Stimulated activated naive CD8-positive, alpha-beta T cell treated with anti-CD3 and anti-CD28 coated beads, Interleukin-15, amount 100 ng/mL, for 72 hours (primary cell): ENCODE measurements around the gene ARAP1.
A peak's percentile ranks its signal among the peaks of the same experiment; 100 is the strongest.

Experiments
- ATAC-seq: fragments of 150-1000 bp; cut with Tn5 transposase; 2 replicates; pipeline ENCODE4 v1.10.0; 2021; ENCODE audit warnings: mild to moderate bottlenecking, moderate library complexity
- DNase-seq, 2 donors: peaks; one replicate each; pipeline ENCODE4 v3.0.0; 2021 to 2022
- H3K27ac Mint-ChIP-seq, 2 donors: one replicate each; pipeline ENCODE4 v1.8.0; 2022; ENCODE audit warnings: mild to moderate bottlenecking in 2 of 2, mixed read lengths in 2 of 2, moderate library complexity in 2 of 2
- H3K27me3 Mint-ChIP-seq: one replicate; pipeline ENCODE4 v1.8.0; 2022; ENCODE audit warnings: mixed read lengths
- H3K4me1 Mint-ChIP-seq: one replicate; pipeline ENCODE4 v1.8.0; 2022; ENCODE audit warnings: mild to moderate bottlenecking, mixed read lengths
- H3K4me3 Mint-ChIP-seq, 2 donors: one replicate each; pipeline ENCODE4 v1.8.0; 2022; ENCODE audit warnings: mild to moderate bottlenecking in 2 of 2, mixed read lengths in 2 of 2, moderate library complexity in 1 of 2
- H3K9me3 Mint-ChIP-seq, 2 donors: one replicate each; pipeline ENCODE4 v1.8.0; 2022; ENCODE audit warnings: mixed read lengths in 2 of 2

The ARAP1 gene

DNA sequence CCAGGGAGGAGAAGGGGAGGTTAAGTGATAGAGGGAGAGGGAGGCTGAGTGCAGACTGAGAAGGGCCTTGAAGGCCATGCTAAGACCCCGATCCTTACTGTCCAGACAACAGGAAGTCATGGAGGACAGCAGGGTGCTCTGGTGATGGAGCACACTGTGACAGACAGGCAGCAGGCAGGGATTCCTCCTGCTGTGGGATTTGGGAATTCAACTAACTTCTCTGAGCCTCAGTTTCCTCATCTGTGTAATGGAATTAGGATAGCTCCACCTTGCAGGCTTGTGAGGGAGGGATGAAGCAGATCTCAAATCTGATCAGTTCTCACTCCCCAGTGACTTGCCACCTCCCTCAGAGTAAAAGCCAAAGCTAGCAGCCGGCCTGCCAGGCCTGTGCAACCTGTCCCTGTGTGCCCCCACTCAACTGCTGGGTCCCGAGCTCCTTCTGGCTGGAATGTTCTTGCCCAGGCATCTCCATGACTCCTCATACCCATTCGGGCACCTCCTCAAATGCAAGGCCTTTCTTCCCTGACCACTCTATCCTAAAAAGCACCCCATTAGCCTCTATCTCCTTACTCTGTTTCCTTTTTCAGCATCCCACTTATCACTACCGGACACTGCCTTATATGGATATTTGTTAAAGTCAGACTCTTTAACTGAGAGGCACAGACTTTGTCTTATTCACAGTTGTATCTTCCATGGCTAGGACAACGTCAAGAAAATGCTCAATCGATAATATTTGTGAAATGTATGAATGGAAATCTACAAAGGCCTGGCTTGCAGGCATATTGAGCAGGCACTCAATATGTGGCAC lies 9.5 kb downstream of the ARAP1 start:
- Mint-ChIP-seq H3K4me3 (no peak overlapping the region), H3K27ac (peak overlapping the region; percentile 8 to 33), H3K27me3 (no peaks in the 10 kb centered on the region), H3K4me1 (peaks cover 70% of the 10 kb centered on the region), H3K9me3 (no peaks in the 10 kb centered on the region)
- no peak for DNase-seq
- ATAC-seq: no peak

DNA sequence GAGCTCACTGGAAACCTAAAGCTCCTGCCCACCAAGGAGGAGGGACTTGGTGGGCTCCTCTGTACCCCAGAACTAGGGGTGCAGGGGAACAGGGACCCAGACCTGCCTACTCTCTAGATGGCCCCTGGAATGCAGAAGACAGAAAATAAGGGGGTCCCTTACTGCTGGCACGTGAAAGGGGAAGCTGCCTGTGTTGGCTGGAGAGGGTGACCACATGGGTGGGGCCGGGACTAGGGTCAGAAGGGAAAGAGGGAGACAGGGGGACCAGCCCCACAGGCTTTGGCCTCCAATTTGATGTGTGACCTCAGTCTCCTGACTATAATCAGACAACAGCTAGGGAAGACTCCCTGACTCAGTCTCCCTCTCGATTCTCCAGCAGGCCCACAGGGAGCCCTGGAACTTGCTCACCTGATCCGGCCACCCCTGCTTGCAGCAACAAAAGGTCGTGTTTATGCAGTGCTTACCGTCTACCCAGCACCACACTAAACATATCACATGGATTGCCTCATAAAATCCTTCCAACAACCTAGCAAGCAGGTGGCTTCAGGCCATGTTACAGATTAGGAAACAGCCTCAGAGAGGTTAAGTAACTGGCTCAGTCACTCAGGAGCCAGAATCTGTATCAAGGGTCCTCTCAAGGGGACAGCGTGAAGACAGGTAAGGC lies 10.2 kb downstream of the ARAP1 start:
- Mint-ChIP-seq H3K4me1 (peaks cover 78% of the 10 kb centered on the region), H3K4me3 (no peak overlapping the region), H3K27me3 (no peaks in the 10 kb centered on the region), H3K9me3 (no peaks in the 10 kb centered on the region), H3K27ac (peak overlapping the region; percentile 16 to 70)
- ATAC-seq (no peak), DNase-seq (no peak)

DNA sequence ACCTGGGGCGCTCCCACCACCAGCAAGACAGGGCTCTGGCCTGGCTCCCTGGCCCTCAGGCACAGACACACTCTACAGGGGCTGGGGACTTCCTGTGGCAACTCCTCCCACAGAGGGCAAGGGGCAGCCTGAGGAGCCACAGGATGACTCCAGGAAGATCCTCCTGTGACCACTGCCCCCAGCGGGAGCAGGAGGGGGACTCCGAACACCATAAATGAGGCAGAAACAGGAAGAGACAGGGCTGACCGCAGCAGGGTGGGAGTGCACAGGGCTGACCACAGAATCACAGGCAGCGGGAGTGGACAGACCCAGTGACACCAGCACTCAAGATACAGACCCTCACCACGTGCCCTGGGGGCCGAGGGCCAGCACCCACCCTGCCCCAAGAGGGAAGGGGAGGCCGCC lies 10.8 kb downstream of the ARAP1 start:
- Mint-ChIP-seq H3K4me3 (peak overlapping the region; percentile 6 to 61), H3K4me1 (peaks cover 83% of the 10 kb centered on the region), H3K27ac (peak overlapping the region; percentile 59 to 91), H3K27me3 (no peaks in the 10 kb centered on the region), H3K9me3 (no peaks in the 10 kb centered on the region)
- no peak for ATAC-seq
- no peak for DNase-seq

- peak overlapping the region; percentile 77 to 91 for H3K27ac Mint-ChIP-seq
- no peak for DNase-seq
- H3K27me3 Mint-ChIP-seq: no peaks in the 10 kb centered on the region
- H3K4me1 Mint-ChIP-seq: peaks cover 90% of the 10 kb centered on the region
- H3K9me3 Mint-ChIP-seq: no peaks in the 10 kb centered on the region
- peak overlapping the region; percentile 6 to 61 for H3K4me3 Mint-ChIP-seq
- ATAC-seq: no peak
Observed at GRCh38 chr11:72740562-72741428, 11.4 kb downstream of the ARAP1 start.

GRCh38 chr11:72740060-72740424 lies 12.2 kb downstream of the ARAP1 start:
- DNase-seq (no peak), ATAC-seq (no peak)
- Mint-ChIP-seq H3K4me3 (peak overlapping the region in 1 of 2 donors; percentile 22), H3K27ac (peak overlapping the region; percentile 47 to 89), H3K27me3 (no peaks in the 10 kb centered on the region), H3K9me3 (no peaks in the 10 kb centered on the region), H3K4me1 (peaks cover 93% of the 10 kb centered on the region)

GRCh38 chr11:72739240-72740059 lies 12.8 kb downstream of the ARAP1 start:
- ATAC-seq (no peak), DNase-seq (no peak)
- Mint-ChIP-seq H3K9me3 (no peaks in the 10 kb centered on the region), H3K4me1 (peaks cover 90% of the 10 kb centered on the region), H3K27me3 (no peaks in the 10 kb centered on the region), H3K27ac (peak overlapping the region; percentile 47 to 89), H3K4me3 (peak overlapping the region in 1 of 2 donors; percentile 22)

DNA sequence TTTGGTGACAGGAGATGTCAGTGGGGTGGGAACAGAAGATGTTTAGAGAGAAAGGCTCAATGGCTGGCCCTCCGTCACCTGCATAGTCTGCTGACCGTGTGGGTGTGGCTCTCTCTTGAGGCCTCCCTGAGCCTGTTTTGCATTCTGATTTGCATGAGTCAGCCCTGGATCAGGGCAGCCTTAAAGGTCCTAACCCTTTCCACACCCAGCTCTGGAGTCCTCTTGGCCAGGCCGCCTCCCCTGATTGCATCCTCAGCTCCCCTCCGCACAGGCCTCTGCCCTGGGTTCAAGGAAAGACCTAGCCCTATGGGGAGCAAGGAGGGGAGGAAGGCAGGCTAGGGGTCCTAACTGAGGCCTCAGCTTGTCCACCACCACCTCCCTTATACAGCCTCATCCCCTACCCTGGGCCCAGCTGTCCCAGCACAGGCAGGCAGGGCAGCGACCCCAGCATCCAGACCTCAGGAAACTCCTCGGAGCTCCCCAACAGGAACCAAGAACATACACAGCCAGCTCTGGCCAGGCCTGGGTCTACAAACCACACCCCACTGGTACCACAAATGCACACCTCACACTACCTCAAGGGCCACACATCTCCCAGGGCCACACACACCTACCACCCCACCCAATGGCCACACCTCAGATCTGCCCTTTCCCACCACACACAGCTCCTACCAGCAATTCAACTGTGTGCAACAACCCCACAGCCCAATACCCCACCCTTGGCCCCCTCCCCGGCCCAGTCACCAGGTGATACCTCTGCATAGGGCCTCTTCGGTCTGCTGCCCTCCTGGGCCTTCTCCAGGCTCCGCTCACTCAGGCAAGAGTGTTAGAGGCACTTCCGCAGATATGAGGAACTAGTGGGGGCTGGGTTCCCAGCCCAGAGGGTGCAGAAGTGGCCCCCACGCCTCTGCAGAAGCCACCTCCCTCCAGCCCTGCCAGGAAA lies 13.7 kb downstream of the ARAP1 start:
- Mint-ChIP-seq H3K4me1 (peaks cover 80% of the 10 kb centered on the region), H3K27ac (peak overlapping the region; percentile 72 to 97), H3K27me3 (no peaks in the 10 kb centered on the region)

GRCh38 chr11:72737336-72737735 lies 14.9 kb downstream of the ARAP1 start:
- peak overlapping the region; percentile 75 to 78 for H3K4me3 Mint-ChIP-seq
- no peaks in the 10 kb centered on the region for H3K9me3 Mint-ChIP-seq
- no peaks in the 10 kb centered on the region for H3K27me3 Mint-ChIP-seq
- H3K27ac Mint-ChIP-seq: peak overlapping the region; percentile 97 to 98
- H3K4me1 Mint-ChIP-seq: peaks cover 75% of the 10 kb centered on the region
- ATAC-seq: no peak
- no peak for DNase-seq

More for the DNA sequence above, 13.7 kb downstream of the ARAP1 start:
- no peaks in the 10 kb centered on the region for H3K9me3 Mint-ChIP-seq
- peak overlapping the region in 1 of 2 donors; percentile 8 for H3K4me3 Mint-ChIP-seq
- DNase-seq (no peak), ATAC-seq (no peak)

DNA sequence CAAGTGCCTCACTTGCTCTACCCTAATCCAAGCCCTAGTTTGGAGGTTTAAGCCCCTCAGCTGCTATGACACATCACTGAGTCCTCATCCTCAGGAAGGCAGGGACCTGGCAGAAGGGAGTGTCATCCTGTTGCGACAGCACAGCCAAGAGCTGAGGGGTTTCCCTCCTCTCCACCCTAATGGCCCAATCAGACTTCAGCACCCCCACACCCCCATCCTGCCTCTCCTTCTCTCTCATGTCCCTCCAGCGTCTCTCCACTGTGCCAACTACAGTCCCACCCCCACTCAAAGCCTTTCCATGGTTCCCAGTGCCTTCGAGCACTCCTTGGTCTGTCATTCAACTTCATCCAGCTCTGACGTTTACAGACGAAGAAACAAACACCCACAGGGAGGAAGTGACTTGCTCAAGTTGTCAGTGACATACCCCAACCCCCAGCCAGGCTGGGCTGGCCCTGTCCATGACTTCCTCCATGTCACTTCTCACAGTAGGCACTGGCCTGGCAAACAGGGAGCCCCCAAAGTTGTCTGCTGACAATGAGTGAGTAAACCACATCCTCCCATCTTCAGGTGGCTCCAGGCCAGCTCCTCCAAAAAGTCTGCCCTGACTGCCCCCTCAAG lies 15.6 kb downstream of the ARAP1 start:
- Mint-ChIP-seq H3K4me1 (peaks cover 67% of the 10 kb centered on the region), H3K27me3 (no peaks in the 10 kb centered on the region), H3K4me3 (peak overlapping the region; percentile 75 to 78), H3K27ac (peak overlapping the region; percentile 97 to 98), H3K9me3 (no peaks in the 10 kb centered on the region)
- DNase-seq: peak; percentile 59 to 84
- ATAC-seq: peak; percentile 95

DNA sequence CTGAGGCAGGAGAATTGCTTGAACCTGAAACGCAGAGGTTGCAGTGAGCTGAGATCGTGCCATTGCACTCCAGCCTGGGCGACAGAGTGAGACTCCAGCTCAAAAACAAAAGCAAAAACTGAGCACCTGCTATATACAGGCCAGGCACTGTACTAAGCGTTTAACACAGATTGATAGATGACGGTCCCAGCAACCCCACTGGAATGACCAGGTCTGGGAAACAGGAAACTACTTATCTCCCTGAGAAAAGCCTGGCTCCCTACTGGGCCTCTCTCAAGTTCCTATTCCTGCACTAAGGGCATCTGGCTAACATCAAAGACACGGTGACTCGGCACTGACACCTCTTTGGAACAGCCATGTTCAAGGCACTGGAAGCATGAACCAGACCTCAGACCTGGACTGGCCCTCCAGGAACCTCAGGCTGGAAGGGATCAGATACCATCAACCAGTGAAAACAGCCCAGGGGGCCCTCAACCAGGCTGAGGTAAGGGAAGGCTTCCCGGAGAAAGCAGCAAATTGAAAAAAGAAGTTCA lies 16.6 kb downstream of the ARAP1 start:
- DNase-seq: no peak
- ATAC-seq: no peak
- Mint-ChIP-seq H3K27me3 (no peaks in the 10 kb centered on the region), H3K4me3 (peak overlapping the region in 1 of 2 donors; percentile 17), H3K9me3 (no peaks in the 10 kb centered on the region), H3K4me1 (peaks cover 57% of the 10 kb centered on the region), H3K27ac (peak overlapping the region; percentile 3 to 98)

DNA sequence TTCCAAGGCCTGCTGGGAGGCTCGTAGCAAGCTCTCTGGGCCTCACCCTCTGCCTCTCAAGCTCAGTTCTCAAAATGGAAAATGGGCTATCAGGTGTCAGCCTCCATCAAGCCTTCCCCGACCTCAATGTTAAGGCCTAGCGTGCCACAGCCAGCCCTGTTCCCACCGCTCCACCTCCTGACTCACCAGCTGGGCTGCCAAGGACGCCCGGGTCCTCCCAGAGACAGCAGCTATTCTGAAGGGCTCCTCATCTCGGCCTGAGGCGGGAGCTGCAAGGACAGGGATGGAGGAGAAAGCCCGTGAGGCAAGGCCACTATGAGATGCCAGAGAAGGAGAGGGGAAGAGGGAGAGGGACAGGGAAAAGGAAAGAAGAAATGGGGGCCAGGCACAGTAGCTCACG lies 19.9 kb downstream of the ARAP1 start:
- peak overlapping the region in 1 of 2 donors; percentile 43 for H3K27ac Mint-ChIP-seq

DNA sequence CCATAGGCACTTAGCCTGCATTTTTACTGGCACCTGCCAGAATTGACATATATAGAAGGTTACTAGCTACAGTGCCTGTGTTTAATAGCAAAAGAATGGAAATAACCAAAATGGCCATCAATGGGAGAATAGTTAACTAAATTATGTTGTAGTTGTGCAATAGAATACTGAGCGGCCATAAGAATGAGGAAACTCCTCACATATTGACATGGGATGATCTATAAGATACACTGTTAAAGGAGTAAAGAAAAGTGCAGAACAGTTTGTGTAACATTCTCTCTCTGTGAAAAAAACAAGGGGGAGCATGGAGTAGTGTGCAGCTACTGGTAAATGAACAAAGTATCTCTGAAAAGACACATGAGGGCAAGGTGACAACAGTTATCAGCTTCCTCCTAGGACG lies 21.5 kb downstream of the ARAP1 start:
- no peaks in the 10 kb centered on the region for H3K27me3 Mint-ChIP-seq
- H3K27ac Mint-ChIP-seq: peak overlapping the region in 1 of 2 donors; percentile 36
- H3K4me3 Mint-ChIP-seq: no peak overlapping the region
- peaks cover 17% of the 10 kb centered on the region for H3K4me1 Mint-ChIP-seq
- ATAC-seq: no peak
- no peaks in the 10 kb centered on the region for H3K9me3 Mint-ChIP-seq
- DNase-seq: no peak

More for the DNA sequence above, 19.9 kb downstream of the ARAP1 start:
- Mint-ChIP-seq H3K4me1 (peaks cover 29% of the 10 kb centered on the region), H3K4me3 (no peak overlapping the region), H3K9me3 (no peaks in the 10 kb centered on the region), H3K27me3 (no peaks in the 10 kb centered on the region)
- ATAC-seq: no peak
- DNase-seq: no peak

- DNase-seq: no peak
- H3K27ac Mint-ChIP-seq: peak overlapping the region in 1 of 2 donors; percentile 27
- no peaks in the 10 kb centered on the region for H3K9me3 Mint-ChIP-seq
- peaks cover 19% of the 10 kb centered on the region for H3K4me1 Mint-ChIP-seq
- ATAC-seq: no peak
- no peak overlapping the region for H3K4me3 Mint-ChIP-seq
- no peaks in the 10 kb centered on the region for H3K27me3 Mint-ChIP-seq
Observed at GRCh38 chr11:72730243-72730642, 22.0 kb downstream of the ARAP1 start.
